Neural cell (in vitro differentiated cells): ENCODE results near the gene TMEM259. TPM values are rescaled to one million over a fixed set of nuclear protein-coding genes. Genes with fewer than 3 reads are reported as not detected.

Experiments
- H2AFZ ChIP-seq: fragments of 200-600, 300-800 bp; sonication (generic), shearing (Covaris generic); 2 replicates; pipeline ENCODE4 v1.6.0; 2014; ENCODE audit warnings: low read depth, mild to moderate bottlenecking, antibody characterized with exemption, low read length, moderate library complexity
- H3F3A ChIP-seq: fragments of 200-600 bp; shearing (Covaris generic); 2 replicates; pipeline ENCODE4 v1.6.1; 2016; ENCODE audit warnings: mild to moderate bottlenecking, moderate library complexity, mixed read lengths, antibody characterized with exemption, low read length; ENCODE audit not compliant: insufficient read depth, poor library complexity, severe bottlenecking
- H3K27ac ChIP-seq: fragments of 200-600, 300-800 bp; sonication (generic), shearing (Covaris generic); 2 replicates; pipeline ENCODE4 v1.5.1; 2014; ENCODE audit warnings: mild to moderate bottlenecking, low read length, moderate library complexity
- H3K27me3 ChIP-seq: fragments of 300-800, 200-600 bp; sonication (generic), shearing (Covaris generic); 2 replicates; pipeline ENCODE4 v1.6.0; 2014; ENCODE audit warnings: mild to moderate bottlenecking, low read depth, low read length, moderate library complexity; ENCODE audit not compliant: insufficient read depth
- H3K36me3 ChIP-seq: fragments of 300-800, 200-600 bp; sonication (generic), shearing (Covaris generic); 2 replicates; pipeline ENCODE4 v1.5.1; 2014; ENCODE audit warnings: mild to moderate bottlenecking, antibody characterized with exemption, low read length, moderate library complexity; ENCODE audit not compliant: insufficient read depth
- H3K4me2 ChIP-seq: fragments of 300-800, 200-600 bp; sonication (generic), shearing (Covaris generic); 2 replicates; pipeline ENCODE4 v1.6.0; 2014; ENCODE audit warnings: mild to moderate bottlenecking, low read length
- H3K4me3 ChIP-seq: fragments of 300-800, 200-600 bp; sonication (generic), shearing (Covaris generic); 2 replicates; pipeline ENCODE4 v1.5.1; 2014; ENCODE audit warnings: mild to moderate bottlenecking, low read length, moderate library complexity
- H3K79me2 ChIP-seq: fragments of 200-600 bp; shearing (Covaris generic); replicated peaks from 2 replicates; pipeline ENCODE4 v1.6.0; 2014; ENCODE audit warnings: mild to moderate bottlenecking, low read length, moderate library complexity; ENCODE audit not compliant: insufficient read depth
- H3K9ac ChIP-seq: fragments of 300-800, 200-600 bp; sonication (generic), shearing (Covaris generic); 2 replicates; pipeline ENCODE4 v1.6.1; 2016; ENCODE audit warnings: mild to moderate bottlenecking, low read length, mixed read lengths
- H3K9me2 ChIP-seq: fragments of 200-600 bp; shearing (Covaris generic); 2 replicates; pipeline ENCODE4 v1.6.1; 2016; ENCODE audit warnings: mild to moderate bottlenecking, low read length, mixed read lengths; ENCODE audit not compliant: insufficient read depth
- H3K9me3 ChIP-seq: fragments of 200-600, 300-800 bp; sonication (generic), shearing (Covaris generic); 2 replicates; pipeline ENCODE4 v1.6.1; 2016; ENCODE audit warnings: mild to moderate bottlenecking, mixed run types, low read length, moderate library complexity, mixed read lengths
- H4K20me1 ChIP-seq: fragments of 200-600 bp; shearing (Covaris generic); 2 replicates; pipeline ENCODE4 v1.6.1; 2016; ENCODE audit warnings: mild to moderate bottlenecking, mixed run types; ENCODE audit not compliant: insufficient read depth
- CTCF ChIP-seq: fragments of 450-650 bp; IDR thresholded peaks from 2 replicates; pipeline ENCODE4 v1.5.1; 2014; ENCODE audit warnings: antibody characterized with exemption, mild to moderate bottlenecking, moderate library complexity; ENCODE audit not compliant: poor library complexity, severe bottlenecking
- EP300 ChIP-seq: fragments of 450-650 bp; conservative IDR thresholded peaks from 2 replicates; pipeline ENCODE4 v1.6.1; 2014; ENCODE audit warnings: antibody characterized with exemption, mild to moderate bottlenecking, moderate library complexity; ENCODE audit not compliant: poor library complexity, severe bottlenecking
- EZH2 ChIP-seq: fragments of 200-600, 300-800 bp; shearing (Covaris generic), sonication (generic); IDR thresholded peaks from 2 replicates; pipeline ENCODE4 v1.6.1; 2014; ENCODE audit warnings: antibody characterized with exemption, low read length, borderline replicate concordance, mild to moderate bottlenecking; ENCODE audit not compliant: insufficient read depth, poor library complexity, severe bottlenecking
- MXI1 ChIP-seq: fragments of 450-650 bp; conservative IDR thresholded peaks from 2 replicates; pipeline ENCODE4 v1.6.1; 2014; ENCODE audit warnings: antibody characterized with exemption, mild to moderate bottlenecking; ENCODE audit not compliant: poor library complexity, severe bottlenecking
- POLR2AphosphoS5 ChIP-seq: IDR thresholded peaks from 2 replicates; pipeline ENCODE4 v1.6.1; 2012
- RAD21 ChIP-seq: fragments of 450-650 bp; conservative IDR thresholded peaks from 2 replicates; pipeline ENCODE4 v1.6.1; 2014; ENCODE audit warnings: antibody characterized with exemption, mild to moderate bottlenecking, moderate library complexity
- SMC3 ChIP-seq: fragments of 450-650 bp; conservative IDR thresholded peaks from 2 replicates; pipeline ENCODE4 v1.6.1; 2014; ENCODE audit warnings: antibody characterized with exemption, mild to moderate bottlenecking, moderate library complexity; ENCODE audit not compliant: poor library complexity
- TAF1 ChIP-seq: IDR thresholded peaks from 2 replicates; pipeline ENCODE4 v1.6.1; 2012; ENCODE audit warnings: low read depth
- polyA minus RNA-seq: library from RNA; depleted of rRNA, polyadenylated mRNA; stranded (reverse); fragments of >200 nt; gene quantifications from 2 replicates; pipeline ENCODE4 v1.2.3, GENCODE V29; 2014
- polyA plus RNA-seq: library from polyadenylated mRNA; depleted of rRNA; stranded (reverse); fragments of >200 nt; gene quantifications from 2 replicates; pipeline ENCODE4 v1.2.3, GENCODE V29; 2014
- TF ChIP-seq, protein P1 (sequence below): IDR thresholded peaks from 2 replicates; pipeline ENCODE4 v1.6.1; 2012; ENCODE audit warnings: borderline replicate concordance

Gene TMEM259
- polyA plus RNA-seq (176 and 208 TPM in 2 replicates), polyA minus RNA-seq (56.3 and 75.7 TPM in 2 replicates)

DNA sequence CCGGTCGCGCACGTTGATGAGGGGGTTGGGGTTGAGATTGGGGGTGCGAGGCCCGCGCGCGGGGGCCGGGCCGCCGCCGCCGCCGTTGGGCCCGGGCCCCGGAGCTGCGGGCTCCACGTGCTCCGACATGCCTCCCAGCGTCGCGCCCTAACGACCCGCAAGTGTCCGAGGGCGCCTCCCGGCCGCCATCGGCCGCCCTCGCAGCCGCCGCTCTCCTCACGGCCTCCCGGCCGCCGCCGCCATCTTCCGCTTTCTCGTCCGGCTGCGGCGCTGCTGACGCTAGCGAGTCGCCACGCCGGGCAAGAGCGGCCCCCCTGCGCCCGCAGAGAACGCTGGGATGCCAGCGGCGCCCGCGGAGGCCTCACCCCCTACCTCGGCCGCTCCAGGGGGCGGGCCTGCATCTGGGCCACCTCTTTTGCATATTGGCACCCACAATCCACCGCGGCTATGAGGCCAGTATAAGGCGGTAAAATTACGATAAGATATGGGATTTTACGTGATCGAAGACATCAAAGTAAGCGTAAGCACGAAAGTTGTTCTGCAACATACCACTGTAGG, at the start of gene TMEM259:
Gene TMEM259 (minus strand): TSS at position 256 of the 558 bp plus-strand sequence. CDS start 127 bp downstream, at position 129.
- peaks cover 40% of the 10 kb centered on the region for H3K79me2 ChIP-seq
- peak within 1 kb of the TSS; percentile 95 for H3K4me2 ChIP-seq
- H3K27me3 ChIP-seq, result no peaks in the 10 kb centered on the region
- peak within 1 kb of the TSS; percentile 95 for H3K4me3 ChIP-seq
- peak within 1 kb of the TSS; percentile 85 for H3K9ac ChIP-seq
- no peaks in the 10 kb centered on the region for H3K9me2 ChIP-seq
- no peaks in the 10 kb centered on the region for H3K9me3 ChIP-seq
- H3K36me3 ChIP-seq, result no peaks in the 10 kb centered on the region
- no peaks in the 10 kb centered on the region for H3F3A ChIP-seq
- H3K27ac ChIP-seq, result peak within 1 kb of the TSS; percentile 87
- peaks cover 12% of the 10 kb centered on the region for H4K20me1 ChIP-seq
- no peak within 1 kb of the TSS for H2AFZ ChIP-seq
- peak; percentile 84 for TF ChIP-seq TAF1
- TF ChIP-seq POLR2AphosphoS5, result peak; percentile 88
- TF ChIP-seq EZH2, result no peak
- TF ChIP-seq, protein P1, sequence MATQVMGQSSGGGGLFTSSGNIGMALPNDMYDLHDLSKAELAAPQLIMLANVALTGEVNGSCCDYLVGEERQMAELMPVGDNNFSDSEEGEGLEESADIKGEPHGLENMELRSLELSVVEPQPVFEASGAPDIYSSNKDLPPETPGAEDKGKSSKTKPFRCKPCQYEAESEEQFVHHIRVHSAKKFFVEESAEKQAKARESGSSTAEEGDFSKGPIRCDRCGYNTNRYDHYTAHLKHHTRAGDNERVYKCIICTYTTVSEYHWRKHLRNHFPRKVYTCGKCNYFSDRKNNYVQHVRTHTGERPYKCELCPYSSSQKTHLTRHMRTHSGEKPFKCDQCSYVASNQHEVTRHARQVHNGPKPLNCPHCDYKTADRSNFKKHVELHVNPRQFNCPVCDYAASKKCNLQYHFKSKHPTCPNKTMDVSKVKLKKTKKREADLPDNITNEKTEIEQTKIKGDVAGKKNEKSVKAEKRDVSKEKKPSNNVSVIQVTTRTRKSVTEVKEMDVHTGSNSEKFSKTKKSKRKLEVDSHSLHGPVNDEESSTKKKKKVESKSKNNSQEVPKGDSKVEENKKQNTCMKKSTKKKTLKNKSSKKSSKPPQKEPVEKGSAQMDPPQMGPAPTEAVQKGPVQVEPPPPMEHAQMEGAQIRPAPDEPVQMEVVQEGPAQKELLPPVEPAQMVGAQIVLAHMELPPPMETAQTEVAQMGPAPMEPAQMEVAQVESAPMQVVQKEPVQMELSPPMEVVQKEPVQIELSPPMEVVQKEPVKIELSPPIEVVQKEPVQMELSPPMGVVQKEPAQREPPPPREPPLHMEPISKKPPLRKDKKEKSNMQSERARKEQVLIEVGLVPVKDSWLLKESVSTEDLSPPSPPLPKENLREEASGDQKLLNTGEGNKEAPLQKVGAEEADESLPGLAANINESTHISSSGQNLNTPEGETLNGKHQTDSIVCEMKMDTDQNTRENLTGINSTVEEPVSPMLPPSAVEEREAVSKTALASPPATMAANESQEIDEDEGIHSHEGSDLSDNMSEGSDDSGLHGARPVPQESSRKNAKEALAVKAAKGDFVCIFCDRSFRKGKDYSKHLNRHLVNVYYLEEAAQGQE, result peak; percentile 51
- peak; percentile 96 for TF ChIP-seq MXI1
- peak; percentile 24 for TF ChIP-seq RAD21
- no peak for TF ChIP-seq EP300
- no peak for TF ChIP-seq SMC3
- peak; percentile 37 for TF ChIP-seq CTCF

GRCh38 chr19:1070576-1070930, 49.6 kb upstream of the TMEM259 start:
- Histone ChIP-seq H3K4me3 (no peak overlapping the region), H3K27me3 (peaks cover 54% of the 10 kb centered on the region), H3F3A (no peaks in the 10 kb centered on the region), H3K27ac (no peak overlapping the region), H3K79me2 (no peaks in the 10 kb centered on the region), H4K20me1 (no peaks in the 10 kb centered on the region), H3K9me3 (no peaks in the 10 kb centered on the region), H3K4me2 (no peak overlapping the region), H2AFZ (no peak overlapping the region), H3K36me3 (no peaks in the 10 kb centered on the region), H3K9ac (no peak overlapping the region), H3K9me2 (no peaks in the 10 kb centered on the region)
- TF ChIP-seq EZH2 (no peak), SMC3 (no peak), POLR2AphosphoS5 (no peak), EP300 (no peak), TAF1 (no peak), CTCF (no peak), RAD21 (no peak), MXI1 (no peak)
- TF ChIP-seq, protein P1, result no peak
